Spleen (tissue), 7 donors: ENCODE results near the gene DCBLD1.

Experiments used
- POLR2A ChIP-seq, 3 donors: fragments of 450-650 bp; IDR thresholded peaks; one replicate each; pipeline ENCODE4 v1.5.1; 2017; ENCODE audit warnings: antibody characterized with exemption in 3 of 3, mild to moderate bottlenecking in 1 of 3
- TF ChIP-seq, protein P1 (sequence below), 11 experiments: fragments of 200-600 bp in 7 of 11; fragments of 450-650 bp in 4 of 11; sonication (generic) in 4 of 11; IDR thresholded peaks in 8 of 11; conservative IDR thresholded peaks in 3 of 11; 1 replicate in 7 of 11; 2 replicates in 4 of 11; pipeline versions ENCODE4 v1.4.0 to v1.8.0; 2016 to 2021; ENCODE audit warnings: antibody characterized with exemption in 11 of 11, inconsistent platforms in 4 of 11, mild to moderate bottlenecking in 1 of 11
- donor health status: DM: no; HTN: no; CAD: no; lungs with moderate emphysema.
- donor health status: DM: no; HTN: no; CAD: no.
- donor health status: DM: no; HTN: no; CAD: no.

DNA sequence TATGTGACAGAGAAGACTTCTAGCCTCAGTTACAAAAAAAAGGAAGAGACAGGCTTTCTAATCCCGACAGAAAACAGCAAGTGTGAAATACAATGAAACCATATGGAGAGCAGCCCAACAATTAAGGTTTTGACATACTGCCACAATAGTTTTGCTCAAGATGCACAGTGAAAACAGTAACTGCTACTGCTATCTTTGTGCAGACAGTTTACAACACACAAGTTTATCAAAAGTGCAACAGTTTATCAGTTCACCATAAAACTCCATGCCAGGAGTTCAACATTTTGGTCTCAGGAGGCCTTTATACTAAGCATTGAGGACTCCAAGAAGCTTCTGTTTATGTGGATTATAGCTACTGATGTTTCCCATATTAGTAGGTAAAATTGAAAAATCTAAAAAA is 82.2 kb downstream of the DCBLD1 start:
- TF ChIP-seq, protein P1, sequence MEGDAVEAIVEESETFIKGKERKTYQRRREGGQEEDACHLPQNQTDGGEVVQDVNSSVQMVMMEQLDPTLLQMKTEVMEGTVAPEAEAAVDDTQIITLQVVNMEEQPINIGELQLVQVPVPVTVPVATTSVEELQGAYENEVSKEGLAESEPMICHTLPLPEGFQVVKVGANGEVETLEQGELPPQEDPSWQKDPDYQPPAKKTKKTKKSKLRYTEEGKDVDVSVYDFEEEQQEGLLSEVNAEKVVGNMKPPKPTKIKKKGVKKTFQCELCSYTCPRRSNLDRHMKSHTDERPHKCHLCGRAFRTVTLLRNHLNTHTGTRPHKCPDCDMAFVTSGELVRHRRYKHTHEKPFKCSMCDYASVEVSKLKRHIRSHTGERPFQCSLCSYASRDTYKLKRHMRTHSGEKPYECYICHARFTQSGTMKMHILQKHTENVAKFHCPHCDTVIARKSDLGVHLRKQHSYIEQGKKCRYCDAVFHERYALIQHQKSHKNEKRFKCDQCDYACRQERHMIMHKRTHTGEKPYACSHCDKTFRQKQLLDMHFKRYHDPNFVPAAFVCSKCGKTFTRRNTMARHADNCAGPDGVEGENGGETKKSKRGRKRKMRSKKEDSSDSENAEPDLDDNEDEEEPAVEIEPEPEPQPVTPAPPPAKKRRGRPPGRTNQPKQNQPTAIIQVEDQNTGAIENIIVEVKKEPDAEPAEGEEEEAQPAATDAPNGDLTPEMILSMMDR (IDR thresholded peaks at IDR 0.05 in 8 of 11, conservative IDR thresholded peaks at IDR 0.05 in 3 of 11): no peak
- no peak for TF ChIP-seq POLR2A (IDR thresholded peaks at IDR 0.05)
